ENCODE data around the gene CARMIL1.

DNA sequence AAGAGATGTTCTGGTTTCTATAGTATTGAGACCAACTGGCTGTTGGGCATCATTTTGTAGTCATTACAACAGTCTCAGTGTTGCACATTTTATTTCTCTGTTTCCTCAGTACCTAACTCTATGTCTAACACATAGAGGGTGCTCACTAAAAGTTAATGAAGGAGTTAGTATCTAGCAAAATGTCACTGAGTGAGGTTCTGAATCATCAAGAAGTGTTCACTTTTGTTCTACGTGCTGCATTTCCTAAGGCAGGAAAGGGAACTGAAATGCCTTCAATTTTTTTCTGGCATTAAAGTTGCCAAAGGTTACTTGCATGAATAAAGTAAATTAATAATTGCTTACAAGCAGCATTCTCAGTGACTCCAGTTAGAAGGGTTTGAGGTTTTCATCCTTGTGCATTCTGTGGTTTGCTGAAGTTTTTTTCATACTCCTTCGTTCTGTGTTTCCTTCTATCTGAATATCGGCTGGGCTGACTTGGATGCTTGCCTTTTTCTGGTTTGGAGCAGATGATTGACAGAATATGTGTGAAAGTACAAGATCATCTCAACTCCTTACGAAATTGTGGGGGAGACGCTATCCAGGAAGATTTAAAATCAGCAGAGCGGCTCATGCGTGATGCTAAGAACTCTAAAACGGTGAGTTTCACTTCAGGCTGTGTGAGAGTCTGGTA lies 258.3 kb downstream of the CARMIL1 start:
- TF ChIP-seq CTCF (conservative IDR thresholded peaks at IDR 0.05 in 1 of 2, IDR thresholded peaks at IDR 0.05 in 1 of 2; ENCODE audit: extremely low read depth in 1 of 2, insufficient read depth in 1 of 2, low read depth in 1 of 2, low read length in 2 of 2) (no peak), EZH2 (IDR thresholded peaks at IDR 0.05; ENCODE audit: borderline replicate concordance, low read length) (no peak)
